Measurements from ENCODE around the gene AUTS2.

The AUTS2 gene

DNA sequence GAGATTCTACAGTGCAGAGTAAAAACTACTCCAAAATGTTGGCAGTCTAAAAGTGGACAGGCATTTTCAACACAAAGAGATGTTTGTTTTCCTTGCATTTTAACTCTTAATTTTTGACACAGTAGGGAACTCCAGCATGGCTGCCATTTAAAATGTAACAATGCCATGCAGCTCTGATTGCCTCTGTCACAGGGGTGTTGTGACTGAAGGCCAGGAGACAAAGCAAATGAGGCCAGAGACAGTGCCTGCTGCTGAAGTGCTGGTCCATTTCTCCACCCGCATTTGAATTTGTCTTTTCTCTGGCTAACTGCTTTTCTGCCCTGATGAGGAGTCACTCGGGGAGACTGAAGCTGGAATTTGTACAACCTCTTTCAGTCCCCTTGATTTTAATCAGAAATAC, 823.0 kb downstream of the AUTS2 start:
- Histone ChIP-seq H3K4me3 (ENCODE audit: severe bottlenecking) (no peak overlapping the region), H3K4me1 (ENCODE audit: insufficient read depth, poor library complexity, severe bottlenecking) (no peaks in the 10 kb centered on the region), H3K27ac (ENCODE audit: poor library complexity, severe bottlenecking) (no peak overlapping the region), H3K9me3 (ENCODE audit: severe bottlenecking) (no peaks in the 10 kb centered on the region), H3K36me3 (ENCODE audit: low read depth) (no peaks in the 10 kb centered on the region), H3K27me3 (ENCODE audit: insufficient read depth, poor library complexity, severe bottlenecking) (no peaks in the 10 kb centered on the region)
- DNase-seq (ENCODE audit: low spot score) (no peak), ATAC-seq (ENCODE audit: low read depth) (no peak)
- TF ChIP-seq, protein P1, sequence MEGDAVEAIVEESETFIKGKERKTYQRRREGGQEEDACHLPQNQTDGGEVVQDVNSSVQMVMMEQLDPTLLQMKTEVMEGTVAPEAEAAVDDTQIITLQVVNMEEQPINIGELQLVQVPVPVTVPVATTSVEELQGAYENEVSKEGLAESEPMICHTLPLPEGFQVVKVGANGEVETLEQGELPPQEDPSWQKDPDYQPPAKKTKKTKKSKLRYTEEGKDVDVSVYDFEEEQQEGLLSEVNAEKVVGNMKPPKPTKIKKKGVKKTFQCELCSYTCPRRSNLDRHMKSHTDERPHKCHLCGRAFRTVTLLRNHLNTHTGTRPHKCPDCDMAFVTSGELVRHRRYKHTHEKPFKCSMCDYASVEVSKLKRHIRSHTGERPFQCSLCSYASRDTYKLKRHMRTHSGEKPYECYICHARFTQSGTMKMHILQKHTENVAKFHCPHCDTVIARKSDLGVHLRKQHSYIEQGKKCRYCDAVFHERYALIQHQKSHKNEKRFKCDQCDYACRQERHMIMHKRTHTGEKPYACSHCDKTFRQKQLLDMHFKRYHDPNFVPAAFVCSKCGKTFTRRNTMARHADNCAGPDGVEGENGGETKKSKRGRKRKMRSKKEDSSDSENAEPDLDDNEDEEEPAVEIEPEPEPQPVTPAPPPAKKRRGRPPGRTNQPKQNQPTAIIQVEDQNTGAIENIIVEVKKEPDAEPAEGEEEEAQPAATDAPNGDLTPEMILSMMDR (IDR thresholded peaks at IDR 0.05; ENCODE audit: poor library complexity, severe bottlenecking), result no peak

DNA sequence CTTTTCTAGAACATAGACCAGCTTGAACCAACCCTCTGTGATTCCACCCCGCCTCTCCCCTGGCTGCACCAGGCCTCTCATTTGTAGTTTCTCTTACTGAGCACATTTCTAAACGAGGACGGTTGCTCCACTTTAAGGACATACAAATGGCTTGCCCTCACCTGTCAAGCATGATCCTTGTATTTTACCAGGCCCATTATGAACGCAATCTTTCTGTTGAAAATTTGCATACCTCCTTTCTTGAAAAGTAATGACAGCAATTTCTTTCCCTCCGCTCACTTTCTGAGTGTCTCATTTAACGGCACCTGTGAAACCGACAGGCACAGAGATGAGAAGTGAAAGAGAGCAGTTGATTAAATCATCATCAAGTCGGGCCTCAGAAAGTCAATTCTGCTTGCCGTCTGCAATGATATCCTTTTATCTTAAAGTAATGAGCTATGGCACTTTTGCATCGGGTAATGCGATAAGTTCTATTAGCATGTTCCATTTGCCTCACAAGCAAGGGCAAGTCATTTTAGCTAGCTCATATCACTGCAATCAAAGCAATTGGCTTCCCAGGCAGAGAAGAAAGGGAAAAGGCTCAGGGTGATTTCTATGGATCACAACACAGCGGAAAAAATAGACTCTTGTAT, 828.1 kb downstream of the AUTS2 start:
- Histone ChIP-seq H3K36me3 (ENCODE audit: low read depth) (no peaks in the 10 kb centered on the region), H3K27ac (ENCODE audit: poor library complexity, severe bottlenecking) (no peak overlapping the region), H3K4me3 (ENCODE audit: severe bottlenecking) (no peak overlapping the region), H3K4me1 (ENCODE audit: insufficient read depth, poor library complexity, severe bottlenecking) (no peaks in the 10 kb centered on the region), H3K9me3 (ENCODE audit: severe bottlenecking) (no peaks in the 10 kb centered on the region), H3K27me3 (ENCODE audit: insufficient read depth, poor library complexity, severe bottlenecking) (no peaks in the 10 kb centered on the region)
- no peak for DNase-seq (ENCODE audit: low spot score)
- ATAC-seq (ENCODE audit: low read depth), result no peak
- TF ChIP-seq, protein P1 (IDR thresholded peaks at IDR 0.05; ENCODE audit: poor library complexity, severe bottlenecking), result no peak

DNA sequence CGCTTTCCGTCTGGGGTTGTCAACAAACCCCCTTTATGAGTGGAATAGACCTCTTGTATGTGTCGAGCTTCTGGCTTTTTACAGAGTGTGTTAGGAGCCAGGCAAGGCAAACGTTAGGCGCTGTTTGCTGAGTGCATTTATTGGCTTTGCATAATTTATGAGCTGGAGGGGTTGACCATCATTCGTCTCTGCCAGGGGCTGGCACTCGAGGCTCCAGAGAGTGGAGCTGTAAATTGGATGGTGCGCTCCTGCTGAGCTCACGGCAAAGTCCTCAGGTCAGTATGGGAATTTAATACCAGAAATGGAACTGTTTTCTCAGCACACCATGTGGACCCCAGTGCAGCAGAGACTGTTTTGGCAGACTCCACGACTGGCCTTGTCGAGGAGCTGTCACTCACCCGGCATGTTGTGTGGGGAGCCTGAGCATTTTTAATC, 834.3 kb downstream of the AUTS2 start:
- Histone ChIP-seq H3K9me3 (ENCODE audit: severe bottlenecking) (no peaks in the 10 kb centered on the region), H3K27me3 (ENCODE audit: insufficient read depth, poor library complexity, severe bottlenecking) (no peaks in the 10 kb centered on the region), H3K4me3 (ENCODE audit: severe bottlenecking) (no peak overlapping the region), H3K4me1 (ENCODE audit: insufficient read depth, poor library complexity, severe bottlenecking) (no peaks in the 10 kb centered on the region), H3K36me3 (ENCODE audit: low read depth) (no peaks in the 10 kb centered on the region), H3K27ac (ENCODE audit: poor library complexity, severe bottlenecking) (no peak overlapping the region)
- DNase-seq (ENCODE audit: low spot score) (no peak), ATAC-seq (ENCODE audit: low read depth) (no peak)
- TF ChIP-seq, protein P1 (IDR thresholded peaks at IDR 0.05; ENCODE audit: poor library complexity, severe bottlenecking), result no peak

GRCh38 chr7:70434376-70434775, 836.1 kb downstream of the AUTS2 start:
- H3K36me3 ChIP-seq (ENCODE audit: low read depth), result no peaks in the 10 kb centered on the region
- TF ChIP-seq, protein P1 (IDR thresholded peaks at IDR 0.05; ENCODE audit: poor library complexity, severe bottlenecking), result no peak
- no peak for DNase-seq (ENCODE audit: low spot score)
- H3K4me3 ChIP-seq (ENCODE audit: severe bottlenecking), result no peak overlapping the region
- no peaks in the 10 kb centered on the region for H3K27me3 ChIP-seq (ENCODE audit: insufficient read depth, poor library complexity, severe bottlenecking)
- no peak overlapping the region for H3K27ac ChIP-seq (ENCODE audit: poor library complexity, severe bottlenecking)
- H3K4me1 ChIP-seq (ENCODE audit: insufficient read depth, poor library complexity, severe bottlenecking), result no peaks in the 10 kb centered on the region
- ATAC-seq (ENCODE audit: low read depth), result no peak
- no peaks in the 10 kb centered on the region for H3K9me3 ChIP-seq (ENCODE audit: severe bottlenecking)

DNA sequence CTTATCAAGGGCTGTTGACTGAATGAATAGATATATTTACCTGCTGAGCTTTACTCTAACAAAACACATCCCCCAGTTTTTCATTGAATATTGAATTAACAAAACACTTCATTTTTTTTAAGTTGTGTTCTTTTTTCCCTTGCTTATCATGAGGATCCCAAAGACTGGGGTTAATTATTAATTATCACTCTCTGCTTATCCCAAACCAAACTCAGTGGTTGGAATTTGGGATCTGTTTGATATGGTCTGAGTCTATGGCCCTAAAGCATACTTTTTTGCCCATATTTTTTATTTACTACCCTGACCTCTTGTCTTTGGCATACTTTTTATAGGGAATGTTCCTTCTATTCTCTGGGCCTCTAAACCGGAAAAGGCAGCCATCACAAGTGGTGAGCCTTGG, 836.5 kb downstream of the AUTS2 start:
- TF ChIP-seq, protein P1 (IDR thresholded peaks at IDR 0.05; ENCODE audit: poor library complexity, severe bottlenecking), result no peak
- no peak overlapping the region for H3K4me3 ChIP-seq (ENCODE audit: severe bottlenecking)
- no peaks in the 10 kb centered on the region for H3K4me1 ChIP-seq (ENCODE audit: insufficient read depth, poor library complexity, severe bottlenecking)
- H3K9me3 ChIP-seq (ENCODE audit: severe bottlenecking), result no peaks in the 10 kb centered on the region
- ATAC-seq (ENCODE audit: low read depth) (no peak), DNase-seq (ENCODE audit: low spot score) (no peak)
- no peaks in the 10 kb centered on the region for H3K27me3 ChIP-seq (ENCODE audit: insufficient read depth, poor library complexity, severe bottlenecking)
- H3K27ac ChIP-seq (ENCODE audit: poor library complexity, severe bottlenecking), result no peak overlapping the region
- H3K36me3 ChIP-seq (ENCODE audit: low read depth), result no peaks in the 10 kb centered on the region
